ENCODE data around the gene ZNF677.
"Not testable (repeated sequence)": the region's sequence is repeated elsewhere in the genome, so short reads cannot be mapped to it uniquely, and the experiment has no call there.

ZNF677 gene

GRCh38 chr19:53254411-53255341, at the start of gene ZNF677:
ZNF677 (minus strand) TSS chr19:53254873; CDS start chr19:53251550, 3,323 bp downstream.
- DNase-seq = peak; percentile 77 to 82

- not testable (repeated sequence) for DNase-seq
Measured at GRCh38 chr19:53301341-53301740, 46.7 kb upstream of the ZNF677 start.

- DNase-seq = no peak
Measured at GRCh38 chr19:53294786-53295441, 40.2 kb upstream of the ZNF677 start.

- no peak for DNase-seq
Measured at GRCh38 chr19:53290758-53291549, 36.3 kb upstream of the ZNF677 start.

- DNase-seq = no peak
Measured at GRCh38 chr19:53285087-53285486, 30.4 kb upstream of the ZNF677 start.

GRCh38 chr19:53281947-53282346, 27.3 kb upstream of the ZNF677 start:
- peak in 1 of 2 donors; percentile 8 for DNase-seq

GRCh38 chr19:53275480-53275879, 20.8 kb upstream of the ZNF677 start:
- no peak for DNase-seq

GRCh38 chr19:53272044-53272443, 17.4 kb upstream of the ZNF677 start:
- DNase-seq = no peak

GRCh38 chr19:53269861-53270260, 15.2 kb upstream of the ZNF677 start:
- DNase-seq = not testable (repeated sequence)

- DNase-seq = not testable (repeated sequence)
Measured at GRCh38 chr19:53267623-53268022, 12.9 kb upstream of the ZNF677 start, which contains the start of gene VN1R4. VN1R4 (minus strand) TSS chr19:53267723; CDS start chr19:53267665, 58 bp downstream.

- DNase-seq = not testable (repeated sequence)
Measured at GRCh38 chr19:53257715-53258342, 3.2 kb upstream of the ZNF677 start, which contains the start of gene VN1R2. VN1R2 (plus strand) TSS chr19:53258292; CDS start chr19:53258376, 84 bp downstream.

GRCh38 chr19:53246498-53246897, 8.2 kb downstream of the ZNF677 start:
- no peak for DNase-seq

GRCh38 chr19:53237114-53237777, 17.4 kb downstream of the ZNF677 start:
- DNase-seq = no peak

- DNase-seq = no peak
Measured at GRCh38 chr19:53224606-53225005, 30.1 kb downstream of the ZNF677 start.

GRCh38 chr19:53222716-53223115, 32.0 kb downstream of the ZNF677 start:
- DNase-seq = not testable (repeated sequence)

GRCh38 chr19:53212703-53213320, 41.9 kb downstream of the ZNF677 start:
- no peak for DNase-seq

- DNase-seq = not testable (repeated sequence)
Measured at GRCh38 chr19:53211554-53211953, 43.1 kb downstream of the ZNF677 start.

- DNase-seq = peak; percentile 96 to 98
Measured at GRCh38 chr19:53196777-53197396, 57.8 kb downstream of the ZNF677 start.

GRCh38 chr19:53195265-53195903, 59.3 kb downstream of the ZNF677 start:
- peak; percentile 65 to 74 for DNase-seq

- no peak for DNase-seq
Measured at GRCh38 chr19:53193535-53194222, 61.0 kb downstream of the ZNF677 start.
